GM18507 (cell line): ENCODE data around the gene PCDHGC5.

Experiments
- DNase-seq: peaks from one replicate; pipeline ENCODE4 v3.0.0; 2011; ENCODE audit warnings: low read depth; ENCODE audit not compliant: insufficient read length; ENCODE audit errors: extremely low spot score
- FAIRE-seq: peaks from 2 replicates; lab custom pipeline; 2011; peaks lifted over from hg19 to GRCh38; lab: Jason Lieb, UNC

Gene PCDHGC5

GRCh38 chr5:141488591-141489561 is at the start of gene PCDHGC5:
Gene PCDHGC5, plus strand, starts transcription at chr5:141489081. Its CDS starts 160 bp downstream, at chr5:141489241.
- FAIRE-seq (no peak), DNase-seq (no peak)

GRCh38 chr5:141439411-141440141 is 49.3 kb upstream of the PCDHGC5 start:
- DNase-seq (no peak), FAIRE-seq (no peak)

DNA sequence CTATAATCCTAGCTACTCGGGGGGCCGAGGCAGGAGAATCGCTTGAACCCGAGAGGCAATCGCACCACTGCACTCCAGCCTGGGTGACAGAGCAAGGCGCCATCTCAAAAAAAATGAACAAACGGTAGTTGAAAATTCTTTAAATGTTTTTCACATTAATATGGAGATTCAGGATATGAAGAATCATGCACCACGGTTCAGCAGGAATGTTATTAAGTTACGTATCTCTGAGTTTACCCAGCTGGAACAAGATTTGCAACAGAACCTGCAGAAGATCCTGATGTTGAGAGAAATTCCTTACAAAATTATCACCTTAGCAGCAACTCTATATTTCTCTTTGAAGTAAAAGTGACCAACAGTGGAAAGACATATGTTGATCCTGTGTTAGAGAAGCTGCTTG is 48.5 kb upstream of the PCDHGC5 start:
- no peak for DNase-seq
- no peak for FAIRE-seq

DNA sequence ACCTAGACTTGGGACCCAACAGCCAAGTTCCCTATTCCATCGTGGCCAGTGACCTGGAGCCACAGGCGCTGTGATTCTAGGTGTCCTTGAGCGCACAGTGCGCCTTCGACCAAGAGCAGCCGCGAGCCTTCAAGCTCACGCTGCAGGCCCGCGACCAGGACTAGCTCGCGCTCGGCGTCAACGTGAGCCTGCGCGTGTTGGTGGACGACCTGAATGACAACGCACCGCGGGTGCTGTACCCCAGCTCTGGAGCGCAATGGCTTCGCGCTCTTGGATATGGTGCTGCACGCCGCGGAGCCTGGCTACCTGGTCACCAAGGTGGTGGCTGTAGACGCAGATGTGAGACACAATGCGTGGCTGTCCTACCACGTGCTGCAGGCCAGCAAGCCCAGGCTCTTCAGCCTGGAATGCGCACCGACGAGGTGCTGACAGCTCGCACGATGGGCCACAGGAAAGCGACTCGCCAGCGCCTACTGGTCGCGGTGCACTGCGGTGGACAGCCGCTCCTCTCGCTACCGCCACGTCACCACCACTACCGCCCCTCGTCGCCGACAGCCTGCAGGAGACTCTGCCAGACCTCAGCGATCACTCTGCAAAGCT is 47.2 kb upstream of the PCDHGC5 start:
- no peak for FAIRE-seq
- no peak for DNase-seq

DNA sequence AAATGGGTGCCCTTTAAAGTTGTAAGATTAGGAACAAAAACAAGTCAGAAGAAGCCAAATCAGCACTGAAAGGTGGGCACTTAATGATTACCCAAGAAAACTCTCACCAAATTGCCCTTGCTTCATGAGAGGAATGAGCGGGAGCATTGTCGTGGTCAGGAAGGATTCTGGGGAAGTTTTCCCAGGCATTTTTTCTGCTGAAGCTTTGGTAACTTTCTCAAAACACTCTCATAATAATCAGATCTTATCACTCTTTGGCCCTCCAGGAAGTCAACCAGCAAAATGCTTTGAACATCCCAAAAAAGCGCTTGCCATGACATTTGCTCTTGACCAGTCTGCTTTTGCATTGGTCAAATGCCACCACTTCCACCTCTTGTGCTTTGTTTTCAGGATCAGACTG is 23.5 kb upstream of the PCDHGC5 start:
- DNase-seq (no peak), FAIRE-seq (no peak)

DNA sequence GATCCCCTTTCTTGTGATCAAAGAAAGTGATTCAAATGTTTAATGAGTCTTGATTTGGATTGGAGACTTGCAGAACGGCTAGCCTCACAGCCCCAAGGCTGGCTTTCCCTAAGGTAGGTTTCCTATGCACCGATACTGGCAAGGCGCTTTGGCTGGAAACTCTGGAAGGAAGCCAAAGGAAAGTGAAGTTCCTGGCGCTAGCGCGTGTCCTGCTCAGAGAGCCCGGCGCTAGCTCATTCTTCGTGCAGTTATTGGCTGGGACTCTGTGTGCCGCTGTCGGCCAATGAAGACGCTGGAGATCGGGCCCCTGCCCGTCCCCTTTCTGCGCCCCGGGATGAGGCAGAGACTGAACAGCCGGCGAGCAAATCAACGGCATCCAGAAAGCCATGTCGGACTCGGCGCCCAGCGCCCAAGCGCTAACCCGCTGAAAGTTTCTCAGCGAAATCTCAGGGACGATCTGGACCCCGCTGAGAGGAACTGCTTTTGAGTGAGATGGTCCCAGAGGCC is 13.2 kb upstream of the PCDHGC5 start, which contains the start of gene PCDHGC3:
Gene PCDHGC3, plus strand, starts transcription at position 342 of the 507 bp plus-strand sequence. Its CDS starts 151 bp downstream, at position 493.
- DNase-seq = peak; percentile 67
- peak; percentile 82 for FAIRE-seq

- DNase-seq (no peak), FAIRE-seq (peak; percentile 48)
These were observed 12.6 kb upstream of the PCDHGC5 start for GRCh38 chr5:141476132-141476911.

DNA sequence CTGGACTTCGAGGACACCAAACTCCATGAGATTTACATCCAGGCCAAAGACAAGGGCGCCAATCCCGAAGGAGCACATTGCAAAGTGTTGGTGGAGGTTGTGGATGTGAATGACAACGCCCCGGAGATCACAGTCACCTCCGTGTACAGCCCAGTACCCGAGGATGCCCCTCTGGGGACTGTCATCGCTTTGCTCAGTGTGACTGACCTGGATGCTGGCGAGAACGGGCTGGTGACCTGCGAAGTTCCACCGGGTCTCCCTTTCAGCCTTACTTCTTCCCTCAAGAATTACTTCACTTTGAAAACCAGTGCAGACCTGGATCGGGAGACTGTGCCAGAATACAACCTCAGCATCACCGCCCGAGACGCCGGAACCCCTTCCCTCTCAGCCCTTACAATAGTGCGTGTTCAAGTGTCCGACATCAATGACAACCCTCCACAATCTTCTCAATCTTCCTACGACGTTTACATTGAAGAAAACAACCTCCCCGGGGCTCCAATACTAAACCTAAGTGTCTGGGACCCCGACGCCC is 11.8 kb upstream of the PCDHGC5 start:
- DNase-seq = no peak
- FAIRE-seq = no peak

DNA sequence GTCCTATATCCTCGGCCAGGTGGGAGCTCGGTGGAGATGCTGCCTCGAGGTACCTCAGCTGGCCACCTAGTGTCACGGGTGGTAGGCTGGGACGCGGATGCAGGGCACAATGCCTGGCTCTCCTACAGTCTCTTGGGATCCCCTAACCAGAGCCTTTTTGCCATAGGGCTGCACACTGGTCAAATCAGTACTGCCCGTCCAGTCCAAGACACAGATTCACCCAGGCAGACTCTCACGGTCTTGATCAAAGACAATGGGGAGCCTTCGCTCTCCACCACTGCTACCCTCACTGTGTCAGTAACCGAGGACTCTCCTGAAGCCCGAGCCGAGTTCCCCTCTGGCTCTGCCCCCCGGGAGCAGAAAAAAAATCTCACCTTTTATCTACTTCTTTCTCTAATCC is 11.1 kb upstream of the PCDHGC5 start:
- FAIRE-seq = no peak
- no peak for DNase-seq

- FAIRE-seq = no peak
These were observed 10.4 kb upstream of the PCDHGC5 start for GRCh38 chr5:141478321-141478945.

DNA sequence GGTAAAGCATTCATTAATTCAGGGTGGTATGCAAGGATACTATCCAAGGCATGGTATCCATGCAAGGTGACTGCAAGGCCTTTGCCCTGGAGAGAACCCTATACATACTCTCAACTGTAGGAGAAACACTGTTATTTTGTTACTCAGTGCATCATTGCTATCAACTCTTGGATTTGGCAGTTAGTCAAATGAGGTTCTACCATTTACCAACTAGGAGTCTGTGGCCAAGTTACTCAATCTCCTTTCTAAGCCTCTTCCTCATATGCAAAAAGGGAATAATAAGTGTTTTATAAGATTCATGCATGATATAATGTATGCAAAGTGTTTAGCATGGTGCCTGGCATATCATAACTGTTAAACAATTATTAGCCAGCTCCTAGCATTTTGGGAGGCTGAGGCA is 9.1 kb upstream of the PCDHGC5 start:
- FAIRE-seq = no peak
- no peak for DNase-seq

More at GRCh38 chr5:141478321-141478945, 10.4 kb upstream of the PCDHGC5 start:
- DNase-seq = no peak

GRCh38 chr5:141483902-141484301 is 5.0 kb upstream of the PCDHGC5 start:
- DNase-seq (no peak), FAIRE-seq (no peak)

- no peak for FAIRE-seq
- no peak for DNase-seq
These were observed 4.6 kb upstream of the PCDHGC5 start for GRCh38 chr5:141484310-141484640.

GRCh38 chr5:141484641-141485311 is 4.1 kb upstream of the PCDHGC5 start, which contains the start of gene PCDHGC4:
Gene PCDHGC4, plus strand, starts transcription at chr5:141485030. Its CDS starts 144 bp downstream, at chr5:141485174.
- FAIRE-seq (no peak), DNase-seq (no peak)

GRCh38 chr5:141485321-141486055 is 3.4 kb upstream of the PCDHGC5 start:
- DNase-seq = no peak

GRCh38 chr5:141486091-141486490 is 2.8 kb upstream of the PCDHGC5 start:
- DNase-seq (no peak), FAIRE-seq (no peak)

More at GRCh38 chr5:141485321-141486055, 3.4 kb upstream of the PCDHGC5 start:
- FAIRE-seq = no peak

- FAIRE-seq (no peak), DNase-seq (no peak)
These were observed 1.8 kb upstream of the PCDHGC5 start for GRCh38 chr5:141487131-141487530.
